ENCODE data around the gene RAE1.

The RAE1 gene

DNA sequence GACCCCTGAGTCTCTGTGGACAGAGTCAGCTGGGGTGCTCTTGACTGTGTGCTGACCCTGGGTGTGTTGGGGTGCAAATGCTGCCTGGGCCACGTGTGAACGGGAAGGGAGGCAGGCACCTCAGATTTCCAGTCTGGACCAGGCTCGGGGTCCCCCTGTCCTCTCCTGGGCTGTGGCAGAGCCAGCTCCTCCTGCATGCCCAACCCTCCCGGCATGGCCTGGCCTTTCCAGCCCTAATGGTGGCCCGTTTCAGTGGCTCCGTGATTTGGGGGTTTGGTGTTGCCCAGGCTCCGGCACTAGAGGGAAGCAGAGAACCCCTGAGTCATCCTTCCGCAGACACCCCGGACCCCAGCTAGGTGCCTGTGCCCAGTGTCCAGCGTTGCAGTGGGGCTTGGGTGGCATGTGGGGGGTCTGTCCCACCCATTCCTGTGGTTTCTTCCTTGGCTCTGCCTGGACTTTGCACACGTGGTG lies 49.2 kb downstream of the RAE1 start:
- peaks cover 19% of the 10 kb centered on the region for H3K4me1 ChIP-seq (ENCODE audit: control insufficient read depth, insufficient read depth, low read length)
- no peaks in the 10 kb centered on the region for H3K27me3 ChIP-seq (ENCODE audit: control insufficient read depth, insufficient read depth, low read length, poor library complexity, severe bottlenecking)
- H3K27ac ChIP-seq (ENCODE audit: insufficient read depth, low read depth, low read length, poor library complexity, severe bottlenecking) = no peak overlapping the region
- H3K9me3 ChIP-seq (ENCODE audit: control insufficient read depth, low read length) = no peaks in the 10 kb centered on the region
- peaks cover 15% of the 10 kb centered on the region for H3K36me3 ChIP-seq (ENCODE audit: control insufficient read depth, insufficient read depth, low read length)
- 89 to 93% methylated on average over 11 of the region's 11 CpGs for WGBS, 2 experiments
- no peak overlapping the region for H3K4me3 ChIP-seq (ENCODE audit: insufficient read depth, low read depth, low read length)

- H3K4me1 ChIP-seq (ENCODE audit: control insufficient read depth, insufficient read depth, low read length) = peaks cover 15% of the 10 kb centered on the region
- H3K27me3 ChIP-seq (ENCODE audit: control insufficient read depth, insufficient read depth, low read length, poor library complexity, severe bottlenecking) = no peaks in the 10 kb centered on the region
- WGBS, 2 experiments = 94 to 95% methylated on average over 21 of the region's 21 CpGs
- no peak overlapping the region for H3K4me3 ChIP-seq (ENCODE audit: insufficient read depth, low read depth, low read length)
- H3K27ac ChIP-seq (ENCODE audit: insufficient read depth, low read depth, low read length, poor library complexity, severe bottlenecking) = no peak overlapping the region
- H3K36me3 ChIP-seq (ENCODE audit: control insufficient read depth, insufficient read depth, low read length) = peaks cover 15% of the 10 kb centered on the region
- H3K9me3 ChIP-seq (ENCODE audit: control insufficient read depth, low read length) = no peaks in the 10 kb centered on the region
These were observed 49.9 kb downstream of the RAE1 start for GRCh38 chr20:57400821-57401564.

DNA sequence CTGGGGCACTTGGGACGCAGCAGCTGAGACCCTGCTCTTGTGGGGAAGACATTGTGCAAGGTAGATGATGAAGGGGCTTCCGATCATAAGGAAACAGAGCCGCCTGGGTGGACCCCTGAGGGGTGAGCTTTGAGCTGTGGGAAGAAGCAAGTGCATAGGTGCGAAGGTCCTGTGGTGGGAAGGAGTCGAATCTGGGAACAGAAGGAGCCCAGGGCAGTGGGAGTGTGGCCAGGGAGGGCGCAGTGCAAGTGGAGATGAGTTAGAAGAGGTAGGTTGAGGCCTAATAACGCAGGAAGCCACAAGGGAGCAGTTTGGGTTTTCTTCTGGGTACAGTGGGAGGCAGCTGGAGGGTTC lies 50.5 kb downstream of the RAE1 start:
- H3K27ac ChIP-seq (ENCODE audit: insufficient read depth, low read depth, low read length, poor library complexity, severe bottlenecking) = no peak overlapping the region
- H3K27me3 ChIP-seq (ENCODE audit: control insufficient read depth, insufficient read depth, low read length, poor library complexity, severe bottlenecking) = no peaks in the 10 kb centered on the region
- peaks cover 15% of the 10 kb centered on the region for H3K4me1 ChIP-seq (ENCODE audit: control insufficient read depth, insufficient read depth, low read length)
- no peaks in the 10 kb centered on the region for H3K9me3 ChIP-seq (ENCODE audit: control insufficient read depth, low read length)
- peaks cover 11% of the 10 kb centered on the region for H3K36me3 ChIP-seq (ENCODE audit: control insufficient read depth, insufficient read depth, low read length)
- 95 to 96% methylated on average over 7 of the region's 7 CpGs for WGBS, 2 experiments
- H3K4me3 ChIP-seq (ENCODE audit: insufficient read depth, low read depth, low read length) = no peak overlapping the region

DNA sequence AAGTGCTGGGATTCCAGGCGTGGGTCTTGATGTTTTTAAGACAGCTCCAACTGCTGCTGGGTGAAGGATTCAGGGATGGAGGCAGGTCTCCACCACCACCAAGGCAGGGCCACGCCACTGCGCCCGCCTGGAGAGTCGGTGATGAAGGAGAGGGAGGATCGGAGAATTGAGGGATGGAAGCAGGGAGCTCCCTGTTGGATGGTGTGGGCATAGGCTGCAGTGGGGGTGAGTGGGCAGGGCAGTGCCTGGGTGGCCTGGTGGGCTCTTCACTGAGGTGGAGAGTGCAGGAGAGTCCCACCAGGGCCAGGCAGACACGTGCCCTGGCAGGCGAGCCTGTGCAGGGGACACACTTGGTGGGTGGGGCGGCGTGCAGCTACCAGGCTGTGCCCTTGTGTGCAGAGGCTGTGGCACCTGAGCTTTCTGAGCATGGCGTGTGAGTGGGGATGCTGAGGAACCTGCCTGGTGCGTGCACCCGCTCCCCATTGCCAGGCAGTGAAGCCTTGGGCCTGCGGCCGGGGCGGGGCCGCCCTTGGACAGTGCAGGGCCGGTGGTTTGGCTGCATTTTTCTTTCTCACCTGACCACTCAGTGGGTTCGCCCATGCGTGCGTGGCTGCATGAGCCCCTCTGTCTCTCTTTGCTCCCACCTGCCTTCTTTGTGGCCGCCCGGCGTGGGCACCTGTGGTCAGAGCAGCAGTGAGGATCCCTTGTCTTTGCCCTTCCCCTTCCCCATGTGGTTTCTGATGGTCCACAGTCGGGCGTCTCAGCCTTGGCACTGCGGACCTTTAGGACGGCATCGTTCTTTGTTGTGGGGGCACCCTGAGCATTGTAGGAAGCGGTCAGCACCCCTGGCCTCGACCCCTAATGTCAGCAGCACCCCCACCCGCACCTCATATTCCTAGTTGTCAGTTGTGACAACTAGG lies 51.4 kb downstream of the RAE1 start:
- peaks cover 7% of the 10 kb centered on the region for H3K36me3 ChIP-seq (ENCODE audit: control insufficient read depth, insufficient read depth, low read length)
- WGBS, 2 experiments = 94 to 95% methylated on average over 32 of the region's 32 CpGs
- H3K27ac ChIP-seq (ENCODE audit: insufficient read depth, low read depth, low read length, poor library complexity, severe bottlenecking) = no peak overlapping the region
- no peaks in the 10 kb centered on the region for H3K27me3 ChIP-seq (ENCODE audit: control insufficient read depth, insufficient read depth, low read length, poor library complexity, severe bottlenecking)
- H3K4me3 ChIP-seq (ENCODE audit: insufficient read depth, low read depth, low read length) = no peak overlapping the region
- no peaks in the 10 kb centered on the region for H3K9me3 ChIP-seq (ENCODE audit: control insufficient read depth, low read length)
- H3K4me1 ChIP-seq (ENCODE audit: control insufficient read depth, insufficient read depth, low read length) = peaks cover 15% of the 10 kb centered on the region

GRCh38 chr20:57403216-57403615 lies 52.2 kb downstream of the RAE1 start:
- Histone ChIP-seq H3K36me3 (ENCODE audit: control insufficient read depth, insufficient read depth, low read length) (peaks cover 7% of the 10 kb centered on the region), H3K27ac (ENCODE audit: insufficient read depth, low read depth, low read length, poor library complexity, severe bottlenecking) (no peak overlapping the region), H3K27me3 (ENCODE audit: control insufficient read depth, insufficient read depth, low read length, poor library complexity, severe bottlenecking) (no peaks in the 10 kb centered on the region), H3K9me3 (ENCODE audit: control insufficient read depth, low read length) (no peaks in the 10 kb centered on the region), H3K4me1 (ENCODE audit: control insufficient read depth, insufficient read depth, low read length) (peaks cover 21% of the 10 kb centered on the region), H3K4me3 (ENCODE audit: insufficient read depth, low read depth, low read length) (no peak overlapping the region)
- 91 to 93% methylated on average over 10 of the region's 10 CpGs for WGBS, 2 experiments

- H3K4me3 ChIP-seq (ENCODE audit: insufficient read depth, low read depth, low read length) = no peak overlapping the region
- peaks cover 17% of the 10 kb centered on the region for H3K4me1 ChIP-seq (ENCODE audit: control insufficient read depth, insufficient read depth, low read length)
- WGBS, 2 experiments = 94 to 95% methylated on average over 11 of the region's 11 CpGs
- H3K9me3 ChIP-seq (ENCODE audit: control insufficient read depth, low read length) = no peaks in the 10 kb centered on the region
- H3K36me3 ChIP-seq (ENCODE audit: control insufficient read depth, insufficient read depth, low read length) = peaks cover 7% of the 10 kb centered on the region
- no peaks in the 10 kb centered on the region for H3K27me3 ChIP-seq (ENCODE audit: control insufficient read depth, insufficient read depth, low read length, poor library complexity, severe bottlenecking)
- no peak overlapping the region for H3K27ac ChIP-seq (ENCODE audit: insufficient read depth, low read depth, low read length, poor library complexity, severe bottlenecking)
These were observed 53.0 kb downstream of the RAE1 start for GRCh38 chr20:57404006-57404405.

GRCh38 chr20:57404419-57405072 lies 53.5 kb downstream of the RAE1 start:
- H3K4me3 ChIP-seq (ENCODE audit: insufficient read depth, low read depth, low read length) = no peak overlapping the region
- WGBS, 2 experiments = 94 to 95% methylated on average over 22 of the region's 22 CpGs
- H3K4me1 ChIP-seq (ENCODE audit: control insufficient read depth, insufficient read depth, low read length) = peaks cover 15% of the 10 kb centered on the region
- no peaks in the 10 kb centered on the region for H3K27me3 ChIP-seq (ENCODE audit: control insufficient read depth, insufficient read depth, low read length, poor library complexity, severe bottlenecking)
- H3K9me3 ChIP-seq (ENCODE audit: control insufficient read depth, low read length) = no peaks in the 10 kb centered on the region
- peaks cover 7% of the 10 kb centered on the region for H3K36me3 ChIP-seq (ENCODE audit: control insufficient read depth, insufficient read depth, low read length)
- no peak overlapping the region for H3K27ac ChIP-seq (ENCODE audit: insufficient read depth, low read depth, low read length, poor library complexity, severe bottlenecking)

GRCh38 chr20:57405236-57406016 lies 54.4 kb downstream of the RAE1 start:
- Histone ChIP-seq H3K27me3 (ENCODE audit: control insufficient read depth, insufficient read depth, low read length, poor library complexity, severe bottlenecking) (no peaks in the 10 kb centered on the region), H3K9me3 (ENCODE audit: control insufficient read depth, low read length) (no peaks in the 10 kb centered on the region), H3K36me3 (ENCODE audit: control insufficient read depth, insufficient read depth, low read length) (peaks cover 7% of the 10 kb centered on the region), H3K27ac (ENCODE audit: insufficient read depth, low read depth, low read length, poor library complexity, severe bottlenecking) (no peak overlapping the region), H3K4me1 (ENCODE audit: control insufficient read depth, insufficient read depth, low read length) (peaks cover 21% of the 10 kb centered on the region), H3K4me3 (ENCODE audit: insufficient read depth, low read depth, low read length) (no peak overlapping the region)
- 93 to 94% methylated on average over 18 of the region's 18 CpGs for WGBS, 2 experiments

DNA sequence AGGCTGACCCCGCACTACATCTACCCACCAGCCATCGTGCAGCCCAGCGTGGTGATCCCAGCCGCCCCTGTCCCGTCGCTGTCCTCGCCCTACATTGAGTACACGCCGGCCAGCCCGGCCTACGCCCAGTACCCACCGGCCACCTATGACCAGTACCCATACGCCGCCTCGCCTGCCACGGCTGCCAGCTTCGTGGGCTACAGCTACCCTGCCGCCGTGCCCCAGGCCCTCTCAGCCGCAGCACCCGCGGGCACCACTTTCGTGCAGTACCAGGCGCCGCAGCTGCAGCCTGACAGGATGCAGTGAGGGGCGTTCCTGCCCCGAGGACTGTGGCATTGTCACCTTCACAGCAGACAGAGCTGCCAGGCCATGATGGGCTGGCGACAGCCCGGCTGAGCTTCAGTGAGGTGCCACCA lies 56.5 kb downstream of the RAE1 start:
- Histone ChIP-seq H3K36me3 (ENCODE audit: control insufficient read depth, insufficient read depth, low read length) (peaks cover 7% of the 10 kb centered on the region), H3K27me3 (ENCODE audit: control insufficient read depth, insufficient read depth, low read length, poor library complexity, severe bottlenecking) (no peaks in the 10 kb centered on the region), H3K27ac (ENCODE audit: insufficient read depth, low read depth, low read length, poor library complexity, severe bottlenecking) (no peak overlapping the region), H3K9me3 (ENCODE audit: control insufficient read depth, low read length) (no peaks in the 10 kb centered on the region), H3K4me3 (ENCODE audit: insufficient read depth, low read depth, low read length) (no peak overlapping the region), H3K4me1 (ENCODE audit: control insufficient read depth, insufficient read depth, low read length) (peaks cover 21% of the 10 kb centered on the region)
- 96 to 97% methylated on average over 29 of the region's 29 CpGs for WGBS, 2 experiments

Data from ectodermal cell (in vitro differentiated cells).